Measurements from ENCODE around the gene TNS1. TPM values are rescaled to one million over a fixed set of nuclear protein-coding genes. Genes with fewer than 3 reads are reported as not detected.

Gene TNS1
- total RNA-seq, 1 experiment from 2014 or later = 6.2 TPM

- no peak for TF ChIP-seq ZFX (IDR thresholded peaks at IDR 0.05)
- TF ChIP-seq, protein P1, sequence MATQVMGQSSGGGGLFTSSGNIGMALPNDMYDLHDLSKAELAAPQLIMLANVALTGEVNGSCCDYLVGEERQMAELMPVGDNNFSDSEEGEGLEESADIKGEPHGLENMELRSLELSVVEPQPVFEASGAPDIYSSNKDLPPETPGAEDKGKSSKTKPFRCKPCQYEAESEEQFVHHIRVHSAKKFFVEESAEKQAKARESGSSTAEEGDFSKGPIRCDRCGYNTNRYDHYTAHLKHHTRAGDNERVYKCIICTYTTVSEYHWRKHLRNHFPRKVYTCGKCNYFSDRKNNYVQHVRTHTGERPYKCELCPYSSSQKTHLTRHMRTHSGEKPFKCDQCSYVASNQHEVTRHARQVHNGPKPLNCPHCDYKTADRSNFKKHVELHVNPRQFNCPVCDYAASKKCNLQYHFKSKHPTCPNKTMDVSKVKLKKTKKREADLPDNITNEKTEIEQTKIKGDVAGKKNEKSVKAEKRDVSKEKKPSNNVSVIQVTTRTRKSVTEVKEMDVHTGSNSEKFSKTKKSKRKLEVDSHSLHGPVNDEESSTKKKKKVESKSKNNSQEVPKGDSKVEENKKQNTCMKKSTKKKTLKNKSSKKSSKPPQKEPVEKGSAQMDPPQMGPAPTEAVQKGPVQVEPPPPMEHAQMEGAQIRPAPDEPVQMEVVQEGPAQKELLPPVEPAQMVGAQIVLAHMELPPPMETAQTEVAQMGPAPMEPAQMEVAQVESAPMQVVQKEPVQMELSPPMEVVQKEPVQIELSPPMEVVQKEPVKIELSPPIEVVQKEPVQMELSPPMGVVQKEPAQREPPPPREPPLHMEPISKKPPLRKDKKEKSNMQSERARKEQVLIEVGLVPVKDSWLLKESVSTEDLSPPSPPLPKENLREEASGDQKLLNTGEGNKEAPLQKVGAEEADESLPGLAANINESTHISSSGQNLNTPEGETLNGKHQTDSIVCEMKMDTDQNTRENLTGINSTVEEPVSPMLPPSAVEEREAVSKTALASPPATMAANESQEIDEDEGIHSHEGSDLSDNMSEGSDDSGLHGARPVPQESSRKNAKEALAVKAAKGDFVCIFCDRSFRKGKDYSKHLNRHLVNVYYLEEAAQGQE (IDR thresholded peaks at IDR 0.05; ENCODE audit: low read depth) = no peak
- no peak for TF ChIP-seq POLR2A (IDR thresholded peaks at IDR 0.05; ENCODE audit: borderline replicate concordance, extremely low read depth, insufficient read depth, insufficient read length)
- TF ChIP-seq, protein P2, sequence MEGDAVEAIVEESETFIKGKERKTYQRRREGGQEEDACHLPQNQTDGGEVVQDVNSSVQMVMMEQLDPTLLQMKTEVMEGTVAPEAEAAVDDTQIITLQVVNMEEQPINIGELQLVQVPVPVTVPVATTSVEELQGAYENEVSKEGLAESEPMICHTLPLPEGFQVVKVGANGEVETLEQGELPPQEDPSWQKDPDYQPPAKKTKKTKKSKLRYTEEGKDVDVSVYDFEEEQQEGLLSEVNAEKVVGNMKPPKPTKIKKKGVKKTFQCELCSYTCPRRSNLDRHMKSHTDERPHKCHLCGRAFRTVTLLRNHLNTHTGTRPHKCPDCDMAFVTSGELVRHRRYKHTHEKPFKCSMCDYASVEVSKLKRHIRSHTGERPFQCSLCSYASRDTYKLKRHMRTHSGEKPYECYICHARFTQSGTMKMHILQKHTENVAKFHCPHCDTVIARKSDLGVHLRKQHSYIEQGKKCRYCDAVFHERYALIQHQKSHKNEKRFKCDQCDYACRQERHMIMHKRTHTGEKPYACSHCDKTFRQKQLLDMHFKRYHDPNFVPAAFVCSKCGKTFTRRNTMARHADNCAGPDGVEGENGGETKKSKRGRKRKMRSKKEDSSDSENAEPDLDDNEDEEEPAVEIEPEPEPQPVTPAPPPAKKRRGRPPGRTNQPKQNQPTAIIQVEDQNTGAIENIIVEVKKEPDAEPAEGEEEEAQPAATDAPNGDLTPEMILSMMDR (IDR thresholded peaks at IDR 0.05 in 2 of 3, conservative IDR thresholded peaks at IDR 0.05 in 1 of 3; ENCODE audit: borderline replicate concordance in 1 of 3, insufficient read depth in 1 of 3, low read depth in 2 of 3, low read length in 2 of 3) = no peak
- no peak for TF ChIP-seq YY1 (IDR thresholded peaks at IDR 0.05; ENCODE audit: extremely low read depth, insufficient replicate concordance, low read depth, low read length)
- TF ChIP-seq RAD21 (IDR thresholded peaks at IDR 0.05; ENCODE audit: low read depth) = no peak
- TF ChIP-seq CBX3 (IDR thresholded peaks at IDR 0.05; ENCODE audit: low read depth) = no peak
- no peak for TF ChIP-seq SP1 (IDR thresholded peaks at IDR 0.05; ENCODE audit: low read depth)
- TF ChIP-seq MAX (IDR thresholded peaks at IDR 0.05) = no peak
- no peak for TF ChIP-seq EGR1 (IDR thresholded peaks at IDR 0.05; ENCODE audit: low read depth)
- TF ChIP-seq ATF3 (IDR thresholded peaks at IDR 0.05) = no peak
- no peak for TF ChIP-seq FOSL1 (IDR thresholded peaks at IDR 0.05; ENCODE audit: low read depth)
- H3K9ac ChIP-seq (ENCODE audit: low read length) = no peak overlapping the region
- RAD21 ChIA-PET (ENCODE audit: low non-redundant PET in 1 of 2, low total read pairs in 2 of 2, uncharacterized antibody in 2 of 2, unreplicated experiment in 2 of 2) = no interaction called here
- H3K27ac ChIP-seq (ENCODE audit: low read depth, low read length) = no peak overlapping the region
- H4K20me1 ChIP-seq (ENCODE audit: insufficient read depth) = no peaks in the 10 kb centered on the region
- H3K9me2 ChIP-seq (ENCODE audit: insufficient read depth) = no peaks in the 10 kb centered on the region
- H3K9me3 ChIP-seq (ENCODE audit: control insufficient read depth in 1 of 2, insufficient read depth in 1 of 2, low read depth in 1 of 2, low read length in 2 of 2) = peaks cover 0 to 4% of the 10 kb centered on the region in 2 experiments; a peak in 1 of 4 replicates
- no peaks in the 10 kb centered on the region for H3K36me3 ChIP-seq (ENCODE audit: control insufficient read depth in 1 of 2, insufficient read depth in 2 of 2, low read length in 2 of 2)
- H2AFZ ChIP-seq (ENCODE audit: low read depth, low read length, poor library complexity, severe bottlenecking) = no peak overlapping the region
- no peaks in the 10 kb centered on the region for H3K27me3 ChIP-seq (ENCODE audit: insufficient read depth, low read length)
- no peaks in the 10 kb centered on the region for H3K79me2 ChIP-seq (ENCODE audit: insufficient read depth, low read length)
- H3K4me3 ChIP-seq (replicated peaks in 1 of 2; ENCODE audit: low read depth in 1 of 2, low read length in 2 of 2) = no peak overlapping the region
- ATAC-seq (no peak), DNase-seq (ENCODE audit: low read depth, low spot score) (no peak)
- POLR2A ChIA-PET = no interaction called here
- CTCF ChIA-PET = no interaction called here
- no TSS peak for BruUV-seq (replicated peaks)
- H3K4me2 ChIP-seq (ENCODE audit: low read length) = no peak overlapping the region
- peaks cover 7 to 15% of the 10 kb centered on the region in 2 experiments; a peak in 3 of 4 replicates for H3K4me1 ChIP-seq (ENCODE audit: control insufficient read depth in 1 of 2, insufficient read depth in 2 of 2, low read length in 2 of 2)
- intact Hi-C loops (cut with micrococcal nuclease) = no loop called here
Observed at GRCh38 chr2:217843324-217843723, 159.5 kb downstream of the TNS1 start.

Data from HCT116 (cell line).